Hepatocyte (in vitro differentiated cells): ENCODE data around the gene OLA1. TPM values are rescaled to one million over a fixed set of nuclear protein-coding genes. Genes with fewer than 3 reads are reported as not detected.

Source experiments
- DNase-seq: peaks from one replicate; pipeline ENCODE4 v3.0.0-alpha.2; 2016; ENCODE audit warnings: low spot score
- H2AFZ ChIP-seq: fragments of 200-600 bp; sonication (generic); 2 replicates; pipeline ENCODE4 v1.6.0; 2016; ENCODE audit warnings: antibody characterized with exemption, mild to moderate bottlenecking
- H3K27ac ChIP-seq: fragments of 200-600 bp; sonication (generic); 2 replicates; pipeline ENCODE4 v1.5.1; 2016; ENCODE audit warnings: mild to moderate bottlenecking
- H3K27me3 ChIP-seq: fragments of 200-600 bp; sonication (generic); 2 replicates; pipeline ENCODE4 v1.6.1; 2016
- H3K36me3 ChIP-seq: fragments of 200-600 bp; sonication (generic); replicated peaks from 2 replicates; pipeline ENCODE4 v1.5.1; 2016; ENCODE audit warnings: low read depth; ENCODE audit not compliant: insufficient read depth
- H3K4me1 ChIP-seq: fragments of 200-600 bp; sonication (generic); 2 replicates; pipeline ENCODE4 v1.5.1; 2016; ENCODE audit warnings: mild to moderate bottlenecking, moderate library complexity; ENCODE audit not compliant: insufficient read depth
- H3K4me2 ChIP-seq: fragments of 200-600 bp; sonication (generic); 2 replicates; pipeline ENCODE4 v1.6.0; 2016
- H3K4me3 ChIP-seq: fragments of 200-600 bp; sonication (generic); 2 replicates; pipeline ENCODE4 v1.5.1; 2016; ENCODE audit warnings: mild to moderate bottlenecking
- H3K79me2 ChIP-seq: fragments of 200-600 bp; sonication (generic); 2 replicates; pipeline ENCODE4 v1.6.0; 2017; ENCODE audit warnings: mild to moderate bottlenecking
- H3K9me2 ChIP-seq: fragments of 200-600 bp; sonication (generic); replicated peaks from 2 replicates; pipeline ENCODE4 v1.6.0; 2017; ENCODE audit warnings: mild to moderate bottlenecking; ENCODE audit not compliant: insufficient read depth
- H3K9me3 ChIP-seq: fragments of 200-600 bp; sonication (generic); 2 replicates; pipeline ENCODE4 v1.5.1; 2016; ENCODE audit warnings: low read depth, mild to moderate bottlenecking
- H4K20me1 ChIP-seq: fragments of 200-600 bp; sonication (generic); 2 replicates; pipeline ENCODE4 v1.6.0; 2016; ENCODE audit warnings: mild to moderate bottlenecking; ENCODE audit not compliant: insufficient read depth, poor library complexity, severe bottlenecking
- EZH2 ChIP-seq: fragments of 200-600 bp; sonication (generic); IDR thresholded peaks from 2 replicates; pipeline ENCODE4 v1.6.1; 2016; ENCODE audit warnings: antibody characterized with exemption, mild to moderate bottlenecking, borderline replicate concordance
- EZH2phosphoT487 ChIP-seq: fragments of 200-600 bp; sonication (generic); IDR thresholded peaks from one replicate; pipeline ENCODE4 v1.6.1; 2018; ENCODE audit warnings: antibody characterized with exemption, mild to moderate bottlenecking, low read depth, moderate library complexity; ENCODE audit not compliant: unreplicated experiment, severe bottlenecking
- WGBS: methylation state at CpG from one replicate; pipeline ENCODE4 v1.1.6; 2016; ENCODE audit warnings: low lambda C conversion rate; ENCODE audit errors: missing lambda C conversion rate; 5-methylcytosine and 5-hydroxymethylcytosine counted together
- polyA plus RNA-seq: library from polyadenylated mRNA; unstranded; fragments of >200 nt; fragmentation: Nextera tagmentation; extraction: Ambion mirVana; gene quantifications from 2 replicates; pipeline ENCODE4 v1.2.1, GENCODE V29; 2016
- total RNA-seq: library from RNA; depleted of rRNA; stranded (reverse); fragments of >200 nt; gene quantifications from 2 replicates; pipeline ENCODE4 v1.2.3, GENCODE V29; 2014
- TF ChIP-seq, protein P1 (sequence below): fragments of 200-600 bp; sonication (generic); IDR thresholded peaks from 2 replicates; pipeline ENCODE4 v1.5.1; 2016; ENCODE audit warnings: antibody characterized with exemption, mild to moderate bottlenecking; ENCODE audit not compliant: poor library complexity

The OLA1 gene
- total and polyA plus RNA-seq, 2 experiments from 2014 or later: 89.3 to 89.6 TPM

DNA sequence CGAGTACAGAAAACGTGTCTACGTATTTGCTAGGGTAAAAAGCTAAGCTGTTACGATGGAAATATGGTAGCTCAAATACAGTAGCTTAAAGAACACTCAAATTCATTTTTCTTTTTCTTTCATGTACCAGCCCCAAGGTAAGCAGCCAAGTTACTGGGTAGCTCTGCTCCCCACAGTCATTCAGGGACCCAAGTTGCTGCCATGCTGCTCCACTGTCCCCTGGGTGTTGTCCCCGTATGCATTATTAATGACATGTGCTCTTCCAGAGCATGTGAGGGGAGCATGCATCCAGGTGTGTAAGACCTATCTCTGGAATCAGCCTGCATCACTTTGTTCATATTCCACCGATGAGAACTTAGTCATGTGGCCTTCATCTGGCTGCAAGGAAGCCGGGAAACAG lies 178.1 kb downstream of the OLA1 start:
- Histone ChIP-seq H3K79me2 (no peaks in the 10 kb centered on the region), H3K27me3 (no peaks in the 10 kb centered on the region), H3K4me1 (peaks cover under 1% of the 10 kb centered on the region), H2AFZ (no peak overlapping the region), H3K9me2 (no peaks in the 10 kb centered on the region), H3K27ac (no peak overlapping the region), H4K20me1 (no peaks in the 10 kb centered on the region), H3K36me3 (no peaks in the 10 kb centered on the region), H3K9me3 (no peaks in the 10 kb centered on the region), H3K4me3 (no peak overlapping the region), H3K4me2 (no peak overlapping the region)
- DNase-seq: no peak
- TF ChIP-seq, protein P1, sequence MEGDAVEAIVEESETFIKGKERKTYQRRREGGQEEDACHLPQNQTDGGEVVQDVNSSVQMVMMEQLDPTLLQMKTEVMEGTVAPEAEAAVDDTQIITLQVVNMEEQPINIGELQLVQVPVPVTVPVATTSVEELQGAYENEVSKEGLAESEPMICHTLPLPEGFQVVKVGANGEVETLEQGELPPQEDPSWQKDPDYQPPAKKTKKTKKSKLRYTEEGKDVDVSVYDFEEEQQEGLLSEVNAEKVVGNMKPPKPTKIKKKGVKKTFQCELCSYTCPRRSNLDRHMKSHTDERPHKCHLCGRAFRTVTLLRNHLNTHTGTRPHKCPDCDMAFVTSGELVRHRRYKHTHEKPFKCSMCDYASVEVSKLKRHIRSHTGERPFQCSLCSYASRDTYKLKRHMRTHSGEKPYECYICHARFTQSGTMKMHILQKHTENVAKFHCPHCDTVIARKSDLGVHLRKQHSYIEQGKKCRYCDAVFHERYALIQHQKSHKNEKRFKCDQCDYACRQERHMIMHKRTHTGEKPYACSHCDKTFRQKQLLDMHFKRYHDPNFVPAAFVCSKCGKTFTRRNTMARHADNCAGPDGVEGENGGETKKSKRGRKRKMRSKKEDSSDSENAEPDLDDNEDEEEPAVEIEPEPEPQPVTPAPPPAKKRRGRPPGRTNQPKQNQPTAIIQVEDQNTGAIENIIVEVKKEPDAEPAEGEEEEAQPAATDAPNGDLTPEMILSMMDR: no peak
- TF ChIP-seq EZH2 (no peak), EZH2phosphoT487 (no peak)
- WGBS: 58% methylated on average over 7 of the region's 7 CpGs

DNA sequence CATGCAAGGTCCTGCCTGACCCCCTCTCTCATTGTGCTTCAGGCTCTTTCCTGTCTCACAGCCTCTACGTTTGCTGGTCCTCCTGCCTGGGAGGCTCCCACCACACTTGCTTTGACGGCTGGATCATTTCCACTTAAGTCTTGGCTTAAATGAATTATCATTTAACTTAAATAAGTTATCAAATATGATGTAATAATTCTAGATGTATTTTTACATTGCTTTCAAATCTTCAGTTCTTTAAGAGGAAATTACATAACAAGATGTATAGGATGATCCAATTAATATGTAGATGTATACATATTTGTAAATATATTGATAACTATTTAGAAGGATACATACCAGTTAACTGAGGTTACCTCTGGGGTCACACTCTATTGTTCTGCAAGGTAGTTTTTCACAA lies 180.5 kb downstream of the OLA1 start:
- Histone ChIP-seq H3K27ac (no peak overlapping the region), H4K20me1 (no peaks in the 10 kb centered on the region), H3K79me2 (no peaks in the 10 kb centered on the region), H3K27me3 (no peaks in the 10 kb centered on the region), H2AFZ (no peak overlapping the region), H3K4me1 (peaks cover 8% of the 10 kb centered on the region), H3K9me3 (no peaks in the 10 kb centered on the region), H3K36me3 (no peaks in the 10 kb centered on the region), H3K4me3 (no peak overlapping the region), H3K9me2 (no peaks in the 10 kb centered on the region), H3K4me2 (no peak overlapping the region)
- 91% methylated on average over 2 of the region's 2 CpGs for WGBS
- TF ChIP-seq EZH2phosphoT487 (no peak), EZH2 (no peak)
- TF ChIP-seq, protein P1: no peak
- no peak for DNase-seq

DNA sequence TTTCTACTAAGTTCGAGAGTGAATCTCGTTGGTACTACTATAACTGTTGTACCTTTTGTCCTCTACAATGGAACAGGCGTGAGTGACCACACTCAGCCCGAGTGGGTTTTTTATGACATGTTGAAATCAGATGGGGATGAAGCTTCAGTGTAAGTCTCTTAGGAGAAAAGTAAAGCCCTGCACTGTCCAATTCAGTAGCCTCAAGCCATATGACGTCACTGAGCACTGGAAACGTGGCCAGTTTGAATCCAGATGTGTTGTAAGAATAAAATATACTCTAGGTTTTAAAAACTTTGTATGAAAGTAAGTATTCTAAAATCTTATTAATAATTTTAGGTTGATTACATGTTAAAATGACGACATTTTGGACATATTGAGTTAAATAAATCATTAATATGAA lies 181.5 kb downstream of the OLA1 start:
- no peaks in the 10 kb centered on the region for H3K9me2 ChIP-seq
- no peaks in the 10 kb centered on the region for H3K9me3 ChIP-seq
- no peak overlapping the region for H3K4me3 ChIP-seq
- no peaks in the 10 kb centered on the region for H3K79me2 ChIP-seq
- WGBS: 83% methylated on average over 7 of the region's 7 CpGs
- no peak overlapping the region for H3K4me2 ChIP-seq
- no peak for TF ChIP-seq EZH2
- TF ChIP-seq EZH2phosphoT487: no peak
- TF ChIP-seq, protein P1: no peak
- H3K4me1 ChIP-seq: peaks cover 10% of the 10 kb centered on the region
- no peak for DNase-seq
- no peaks in the 10 kb centered on the region for H4K20me1 ChIP-seq
- H3K36me3 ChIP-seq: no peaks in the 10 kb centered on the region
- no peak overlapping the region for H2AFZ ChIP-seq
- H3K27ac ChIP-seq: no peak overlapping the region
- H3K27me3 ChIP-seq: no peaks in the 10 kb centered on the region

DNA sequence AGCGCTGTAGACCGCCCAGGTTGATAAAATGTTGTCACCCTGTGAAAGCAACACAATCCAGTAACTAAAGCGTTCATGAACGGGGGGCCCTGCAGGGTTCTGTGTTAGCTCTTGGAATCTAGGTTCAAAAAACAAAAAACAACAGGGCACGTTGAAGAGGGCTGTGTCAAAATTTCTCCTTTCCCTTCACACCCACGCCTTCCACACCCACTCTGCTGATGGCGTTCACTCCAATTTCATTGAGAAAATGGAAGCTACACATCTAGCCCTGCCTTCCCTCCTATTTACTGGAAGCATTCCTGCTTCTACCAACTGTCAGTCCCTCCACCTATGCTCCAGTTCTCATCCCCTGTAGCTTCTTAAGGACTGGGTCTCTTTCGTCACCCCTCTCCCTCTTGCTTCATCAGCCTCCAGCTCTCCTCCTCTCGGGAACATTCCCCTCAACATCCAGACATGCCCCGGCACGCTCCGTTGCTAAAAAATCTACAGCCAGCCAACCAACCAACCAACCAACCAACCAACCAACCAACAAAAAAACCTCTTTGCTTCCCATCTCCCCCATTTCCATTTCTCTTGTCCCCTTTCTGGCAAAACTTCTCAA lies 184.7 kb downstream of the OLA1 start:
- Histone ChIP-seq H3K36me3 (no peaks in the 10 kb centered on the region), H3K4me3 (no peak overlapping the region), H3K27ac (peak overlapping the region; percentile 51), H2AFZ (peak overlapping the region; percentile 60), H3K4me2 (peak overlapping the region; percentile 27), H3K79me2 (no peaks in the 10 kb centered on the region), H3K4me1 (peaks cover 10% of the 10 kb centered on the region), H3K27me3 (no peaks in the 10 kb centered on the region), H4K20me1 (no peaks in the 10 kb centered on the region), H3K9me3 (no peaks in the 10 kb centered on the region), H3K9me2 (no peaks in the 10 kb centered on the region)
- WGBS: 70% methylated on average over 12 of the region's 12 CpGs
- DNase-seq: no peak
- TF ChIP-seq EZH2phosphoT487 (no peak), EZH2 (no peak)
- TF ChIP-seq, protein P1: no peak
